SK-N-MC (cell line): ENCODE measurements around the gene SLC43A1.

ENCODE experiments used
- DNase-seq: peaks from one replicate; pipeline ENCODE4 v3.0.0-alpha.2; 2011; ENCODE audit warnings: low read depth, low spot score
- H3K27ac ChIP-seq: fragments of 200-600 bp; sonication (generic); 2 replicates; pipeline ENCODE4 v1.5.1; 2016; ENCODE audit warnings: mixed run types
- H3K36me3 ChIP-seq: fragments of 200-600 bp; sonication (generic); 2 replicates; pipeline ENCODE4 v1.6.1; 2017; ENCODE audit warnings: antibody characterized with exemption, low read length, mixed read lengths; ENCODE audit not compliant: insufficient read depth
- H3K4me3 ChIP-seq: fragments of 200-600 bp; sonication (generic); 2 replicates; pipeline ENCODE4 v1.5.1; 2016
- H3K9ac ChIP-seq: fragments of 200-600 bp; sonication (generic); 2 replicates; pipeline ENCODE4 v1.8.0; 2017; ENCODE audit warnings: mixed run types, mixed read lengths; ENCODE audit not compliant: insufficient read length
- H3K9me3 ChIP-seq: fragments of 200-600 bp; sonication (generic); 2 replicates; pipeline ENCODE4 v1.6.1; 2017; ENCODE audit warnings: low read depth, mild to moderate bottlenecking, antibody characterized with exemption, low read length, moderate library complexity, mixed read lengths
- EZH2 ChIP-seq: fragments of 200-600 bp; sonication (generic); IDR thresholded peaks from one replicate; pipeline ENCODE4 v1.6.1; 2017; ENCODE audit warnings: antibody characterized with exemption
- FOXP2 ChIP-seq: optimal IDR thresholded peaks from 2 replicates; pipeline ENCODE3; 2011; ENCODE audit warnings: mild to moderate bottlenecking, moderate library complexity; ENCODE audit not compliant: insufficient read depth; ENCODE audit errors: extremely low read length, control extremely low read depth
- POLR2AphosphoS5 ChIP-seq: IDR thresholded peaks from 2 replicates; pipeline ENCODE4 v1.6.1; 2012; ENCODE audit warnings: mild to moderate bottlenecking, low read depth, low read length, borderline replicate concordance

Gene SLC43A1

DNA sequence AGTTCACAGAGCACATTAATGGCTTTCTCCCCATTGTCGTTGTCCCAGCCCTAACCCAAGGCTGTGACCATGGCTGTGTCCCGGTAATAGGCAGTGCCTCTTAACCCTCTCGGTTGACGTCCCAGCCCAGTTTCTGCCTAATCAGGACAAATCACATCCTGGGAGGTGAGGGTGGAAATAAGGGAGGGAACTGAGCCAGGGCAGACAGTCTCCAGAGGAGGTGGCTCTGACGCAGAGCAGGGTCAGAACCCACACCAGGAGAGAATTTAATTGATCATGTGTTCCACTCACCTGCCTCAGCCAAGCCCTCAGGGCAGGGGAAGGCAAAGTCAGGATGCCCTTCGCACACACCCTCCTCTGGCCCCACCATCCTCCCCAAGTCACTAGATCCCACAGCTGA, 17.0 kb downstream of the SLC43A1 start:
- no peaks in the 10 kb centered on the region for H3K9me3 ChIP-seq
- H3K27ac ChIP-seq: no peak overlapping the region
- DNase-seq: no peak
- no peak overlapping the region for H3K4me3 ChIP-seq
- TF ChIP-seq POLR2AphosphoS5: no peak
- no peak for TF ChIP-seq EZH2
- no peak overlapping the region for H3K9ac ChIP-seq
- H3K36me3 ChIP-seq: peaks cover 17% of the 10 kb centered on the region; the same call in 1 of the 2 replicates

DNA sequence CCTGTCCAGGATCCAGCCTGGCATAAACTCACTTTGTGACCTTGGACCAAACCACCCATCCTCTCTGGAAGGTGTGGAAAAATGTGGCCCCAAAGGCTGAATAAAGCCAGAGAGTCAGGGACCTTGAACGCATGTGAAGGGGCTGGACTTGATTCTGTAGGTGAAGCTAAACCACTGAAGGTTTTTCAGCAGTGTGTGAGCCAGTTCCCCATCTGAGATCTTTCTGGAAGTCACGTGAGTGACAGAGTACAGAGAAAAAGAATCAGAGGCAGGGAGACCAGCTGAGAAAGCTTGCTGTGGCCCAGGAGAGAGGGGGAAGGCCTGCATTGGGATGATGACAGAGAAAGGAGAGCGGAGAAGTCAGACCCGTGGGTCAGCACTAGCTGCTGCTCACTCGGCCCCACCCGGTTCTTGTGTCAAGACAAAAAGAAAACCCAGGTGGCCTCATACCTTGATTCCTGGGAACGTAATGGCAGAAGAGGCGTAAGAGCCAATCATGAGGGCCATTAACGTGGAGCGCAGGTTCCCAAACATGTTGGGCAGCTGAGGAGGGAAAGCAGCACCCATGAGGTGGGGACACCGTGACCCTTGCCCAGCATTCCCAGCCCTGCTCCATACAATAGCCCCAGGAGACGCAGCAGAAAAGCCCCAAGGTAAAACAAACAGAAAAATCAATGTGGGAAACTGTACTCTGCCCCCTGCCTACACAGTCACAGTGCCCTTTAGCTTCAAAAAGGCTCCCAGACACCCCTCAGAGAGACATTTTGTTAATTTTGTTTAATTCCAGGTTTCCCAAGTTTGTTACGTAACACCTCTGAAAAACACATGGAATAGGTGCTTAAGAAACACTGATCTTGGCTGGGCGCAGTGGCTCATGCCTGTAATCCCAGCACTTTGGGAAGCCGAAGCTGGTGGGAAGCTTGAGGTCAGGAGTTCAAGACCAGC, 17.9 kb downstream of the SLC43A1 start:
- Histone ChIP-seq H3K36me3 (peaks cover 17% of the 10 kb centered on the region; the same call in 1 of the 2 replicates), H3K9me3 (no peaks in the 10 kb centered on the region), H3K9ac (no peak overlapping the region), H3K27ac (no peak overlapping the region), H3K4me3 (no peak overlapping the region)
- DNase-seq: no peak
- no peak for TF ChIP-seq EZH2
- no peak for TF ChIP-seq POLR2AphosphoS5
- no peak for TF ChIP-seq FOXP2

DNA sequence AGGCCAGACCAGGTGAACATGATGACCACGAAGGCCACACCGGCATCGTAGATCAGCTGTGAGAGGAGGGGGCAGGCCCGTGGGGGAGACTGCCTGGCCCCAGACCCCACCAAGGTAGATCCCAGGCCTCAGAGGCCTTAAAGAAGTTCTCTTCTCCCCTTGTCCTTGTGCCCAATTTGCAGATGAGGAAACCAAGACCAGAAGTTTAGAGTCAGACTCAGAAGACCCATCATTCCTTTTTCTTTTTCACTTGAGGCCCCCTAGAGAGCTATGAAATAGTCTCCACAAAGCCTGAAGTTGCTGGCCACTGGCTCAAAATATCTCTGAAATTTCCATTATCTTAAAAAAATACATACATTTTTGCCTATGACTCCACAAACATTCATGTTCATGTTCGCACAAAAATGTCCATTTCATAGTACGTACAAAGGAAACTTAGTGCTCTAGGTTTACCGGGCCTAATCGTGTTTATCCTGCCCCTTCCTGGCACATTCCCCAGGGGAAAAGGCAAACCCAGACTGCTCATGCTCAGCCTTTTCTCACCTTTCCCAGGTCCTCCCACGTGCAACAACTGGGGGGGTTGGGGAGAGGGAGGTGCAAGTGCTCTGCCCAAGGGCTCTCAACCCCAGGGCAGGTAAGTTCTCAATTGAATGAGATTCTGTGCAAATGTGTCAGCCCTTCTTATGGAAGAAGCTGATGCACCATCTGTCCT, 19.2 kb downstream of the SLC43A1 start:
- no peak overlapping the region for H3K9ac ChIP-seq
- H3K27ac ChIP-seq: no peak overlapping the region
- H3K9me3 ChIP-seq: no peaks in the 10 kb centered on the region
- no peak for DNase-seq
- TF ChIP-seq FOXP2 (no peak), POLR2AphosphoS5 (no peak), EZH2 (no peak)
- no peak overlapping the region for H3K4me3 ChIP-seq
- peaks cover 22% of the 10 kb centered on the region; the same call in 1 of the 2 replicates for H3K36me3 ChIP-seq

DNA sequence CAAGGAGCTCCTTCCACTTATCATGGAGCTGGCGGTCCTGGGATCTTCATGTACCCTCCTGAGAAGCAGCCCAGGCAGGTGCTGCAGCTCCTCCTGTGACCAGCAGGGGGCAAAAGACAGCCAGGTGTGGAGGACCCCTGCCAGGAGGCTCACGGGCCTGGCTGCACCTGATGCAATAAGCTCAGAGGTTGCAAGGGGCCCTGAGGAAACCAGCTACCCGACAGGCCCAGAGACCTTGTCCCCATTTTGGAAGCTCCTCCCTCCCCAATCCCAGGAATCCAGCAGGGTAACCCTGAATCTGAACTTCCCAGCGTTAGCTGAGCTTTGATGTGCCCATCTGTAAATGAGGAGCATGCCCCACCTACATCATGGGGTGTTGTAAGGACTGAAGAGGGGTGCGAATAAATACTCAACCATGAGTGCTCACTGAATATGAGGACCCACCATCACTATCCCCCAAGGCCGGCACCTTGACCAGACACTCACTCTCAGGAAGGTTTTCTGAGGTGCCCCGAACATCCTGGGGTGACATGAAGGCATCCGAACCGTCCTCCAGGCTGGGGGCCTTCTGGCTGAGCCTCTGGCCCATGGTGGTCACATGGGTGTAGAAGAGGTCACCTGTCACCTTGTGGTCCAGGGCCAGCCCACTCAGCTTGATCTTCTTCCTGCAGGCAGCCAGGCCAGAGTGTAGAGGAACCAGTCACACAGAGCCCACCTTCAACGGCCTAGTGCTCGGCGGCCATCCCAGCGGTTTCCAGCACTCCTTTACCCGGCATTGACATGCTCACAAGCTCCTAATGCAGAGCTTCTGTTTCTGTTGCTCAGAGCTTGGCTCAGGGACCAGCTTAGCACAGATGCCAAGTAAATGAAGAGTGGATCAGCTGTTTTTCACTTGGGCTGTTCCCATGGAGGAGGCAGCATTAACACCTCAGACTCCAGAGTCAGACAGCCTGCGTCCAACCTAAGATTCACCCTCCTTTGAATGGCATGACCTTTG, 21.7 kb downstream of the SLC43A1 start:
- H3K27ac ChIP-seq: no peak overlapping the region; the same call in 1 of the 2 replicates
- H3K9ac ChIP-seq: no peak overlapping the region
- peaks cover 8% of the 10 kb centered on the region; the same call in 1 of the 2 replicates for H3K36me3 ChIP-seq

DNA sequence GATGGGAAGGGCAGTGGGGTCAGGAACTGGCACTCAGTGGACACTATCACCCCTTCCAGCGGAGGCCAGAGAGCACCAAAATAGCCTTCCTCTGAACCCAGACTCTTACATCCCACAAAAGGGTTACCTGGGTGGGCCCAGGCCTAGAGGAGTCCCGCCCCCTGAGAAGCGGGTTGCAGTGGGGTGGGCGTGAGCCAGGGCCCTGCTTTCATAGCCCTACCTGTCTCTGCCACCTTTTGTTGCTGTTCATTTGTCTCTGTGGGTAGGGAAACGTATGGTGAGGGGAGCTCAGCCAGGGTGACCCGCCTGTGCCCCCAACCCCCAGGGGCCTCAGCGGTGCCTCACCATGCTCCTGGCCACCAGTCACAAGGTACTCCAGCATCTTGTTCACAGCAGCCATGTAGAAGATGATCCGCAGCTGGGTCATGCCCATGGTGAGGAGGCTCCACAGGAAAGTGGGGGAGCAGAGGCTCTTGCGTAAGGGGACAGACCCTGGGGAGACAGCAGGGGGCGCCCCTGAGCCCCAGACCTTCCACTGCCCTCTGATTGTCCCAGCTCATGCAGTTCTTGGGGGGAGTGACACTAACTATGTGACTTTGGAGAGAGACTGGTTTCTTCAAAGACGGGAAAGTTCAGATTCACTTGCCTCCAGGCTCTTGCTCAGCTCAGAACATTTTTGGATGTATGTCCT, 24.0 kb downstream of the SLC43A1 start:
- no peak for DNase-seq
- TF ChIP-seq POLR2AphosphoS5: no peak
- no peak for TF ChIP-seq FOXP2
- no peak overlapping the region for H3K9ac ChIP-seq

More for the DNA sequence above, 21.7 kb downstream of the SLC43A1 start:
- TF ChIP-seq POLR2AphosphoS5: no peak
- no peak for TF ChIP-seq EZH2
- TF ChIP-seq FOXP2: no peak
- H3K9me3 ChIP-seq: no peaks in the 10 kb centered on the region
- DNase-seq: no peak
- H3K4me3 ChIP-seq: no peak overlapping the region

DNA sequence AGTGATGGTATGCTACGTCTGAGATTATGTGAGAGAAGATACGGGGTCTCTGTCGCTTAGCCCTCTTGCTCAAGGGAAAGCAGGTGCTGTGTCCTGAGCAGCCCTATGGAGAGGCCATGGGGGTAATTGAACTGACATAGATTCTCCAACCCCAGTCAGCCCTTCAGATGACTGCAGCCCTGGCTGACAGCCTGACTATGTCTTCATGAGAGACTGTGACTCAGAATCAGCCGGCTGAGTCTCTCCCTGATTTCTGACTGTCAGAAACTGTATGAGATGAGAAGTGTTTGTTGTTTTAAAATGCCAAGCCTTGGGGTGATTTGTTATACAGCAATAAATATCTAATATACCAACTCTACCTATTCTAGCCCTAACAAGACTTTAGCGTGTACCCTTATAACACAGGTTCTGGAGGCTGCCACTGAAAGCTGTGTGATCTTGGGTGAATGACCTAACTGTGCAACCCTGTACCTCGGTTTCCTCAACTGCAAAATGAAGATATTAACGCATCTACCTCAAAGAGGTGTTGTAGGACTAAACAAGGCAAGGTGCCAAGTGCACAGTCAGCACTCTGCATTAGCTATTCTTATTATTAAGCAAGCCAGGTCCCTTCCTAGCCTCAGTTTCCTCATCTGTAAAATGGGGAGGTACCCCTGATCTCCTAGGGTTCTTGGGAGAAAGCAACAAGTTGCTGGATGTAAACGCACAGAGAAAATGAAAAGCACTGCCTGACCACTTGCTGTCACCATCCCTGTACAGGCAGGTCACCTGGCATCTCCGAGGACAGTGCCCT, 24.9 kb downstream of the SLC43A1 start:
- H3K36me3 ChIP-seq: peaks cover 8% of the 10 kb centered on the region; the same call in 1 of the 2 replicates
- H3K4me3 ChIP-seq: no peak overlapping the region
- H3K27ac ChIP-seq: no peak overlapping the region
- no peak overlapping the region for H3K9ac ChIP-seq
- no peaks in the 10 kb centered on the region for H3K9me3 ChIP-seq
- no peak for TF ChIP-seq POLR2AphosphoS5
- no peak for TF ChIP-seq EZH2
- TF ChIP-seq FOXP2: no peak
- DNase-seq: no peak

More for the DNA sequence above, 24.0 kb downstream of the SLC43A1 start:
- H3K4me3 ChIP-seq: no peak overlapping the region
- no peak overlapping the region for H3K27ac ChIP-seq
- H3K36me3 ChIP-seq: peaks cover 8% of the 10 kb centered on the region; the same call in 1 of the 2 replicates
- no peaks in the 10 kb centered on the region for H3K9me3 ChIP-seq

DNA sequence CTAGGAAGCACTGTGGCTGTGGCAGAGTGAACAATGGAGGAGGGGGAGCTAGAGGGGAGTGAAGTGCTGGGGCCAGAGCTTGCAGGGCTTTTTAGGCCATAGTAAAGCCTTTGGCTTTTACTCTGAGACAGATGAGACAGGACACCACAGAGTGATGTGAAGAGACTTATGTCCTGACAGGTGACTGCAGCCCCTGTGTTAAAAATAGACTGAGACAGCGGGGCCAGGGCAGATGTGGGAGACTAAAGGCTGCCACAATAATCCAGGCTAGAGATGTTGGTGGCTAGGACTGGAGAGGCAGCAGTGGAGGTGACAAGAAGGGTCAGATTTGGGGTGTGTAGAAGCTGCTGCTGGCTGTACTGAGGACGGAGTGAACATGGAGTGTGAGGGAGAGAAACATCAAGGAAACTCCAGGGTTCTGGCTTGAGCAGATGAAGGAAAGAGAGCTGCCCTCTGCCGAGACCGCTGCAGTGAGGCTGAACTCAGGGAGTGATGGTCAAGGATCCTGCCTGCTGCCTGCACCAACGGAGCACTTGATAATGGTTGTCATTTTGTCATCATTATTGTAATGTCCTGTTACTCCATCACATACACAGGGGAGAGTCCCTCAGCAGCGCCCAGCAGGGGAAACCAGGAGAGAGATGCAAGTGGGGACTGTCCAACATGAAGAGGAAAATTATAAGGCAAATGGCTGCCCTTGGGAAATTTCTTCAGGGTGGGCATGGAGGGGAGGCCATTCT, 27.4 kb downstream of the SLC43A1 start:
- no peak for DNase-seq
- Histone ChIP-seq H3K27ac (no peak overlapping the region), H3K4me3 (no peak overlapping the region), H3K9me3 (no peaks in the 10 kb centered on the region), H3K36me3 (peaks cover 8% of the 10 kb centered on the region; the same call in 1 of the 2 replicates), H3K9ac (no peak overlapping the region)
- no peak for TF ChIP-seq POLR2AphosphoS5
